Hepatocyte (in vitro differentiated cells): ENCODE data around the gene RHOT1.

Experiments used
- EZH2 ChIP-seq: fragments of 200-600 bp; sonication (generic); IDR thresholded peaks from 2 replicates; pipeline ENCODE4 v1.6.1; 2016; ENCODE audit warnings: antibody characterized with exemption, mild to moderate bottlenecking, borderline replicate concordance
- EZH2phosphoT487 ChIP-seq: fragments of 200-600 bp; sonication (generic); IDR thresholded peaks from one replicate; pipeline ENCODE4 v1.6.1; 2018; ENCODE audit warnings: antibody characterized with exemption, mild to moderate bottlenecking, low read depth, moderate library complexity; ENCODE audit not compliant: unreplicated experiment, severe bottlenecking
- TF ChIP-seq, protein P1 (sequence below): fragments of 200-600 bp; sonication (generic); IDR thresholded peaks from 2 replicates; pipeline ENCODE4 v1.5.1; 2016; ENCODE audit warnings: antibody characterized with exemption, mild to moderate bottlenecking; ENCODE audit not compliant: poor library complexity

DNA sequence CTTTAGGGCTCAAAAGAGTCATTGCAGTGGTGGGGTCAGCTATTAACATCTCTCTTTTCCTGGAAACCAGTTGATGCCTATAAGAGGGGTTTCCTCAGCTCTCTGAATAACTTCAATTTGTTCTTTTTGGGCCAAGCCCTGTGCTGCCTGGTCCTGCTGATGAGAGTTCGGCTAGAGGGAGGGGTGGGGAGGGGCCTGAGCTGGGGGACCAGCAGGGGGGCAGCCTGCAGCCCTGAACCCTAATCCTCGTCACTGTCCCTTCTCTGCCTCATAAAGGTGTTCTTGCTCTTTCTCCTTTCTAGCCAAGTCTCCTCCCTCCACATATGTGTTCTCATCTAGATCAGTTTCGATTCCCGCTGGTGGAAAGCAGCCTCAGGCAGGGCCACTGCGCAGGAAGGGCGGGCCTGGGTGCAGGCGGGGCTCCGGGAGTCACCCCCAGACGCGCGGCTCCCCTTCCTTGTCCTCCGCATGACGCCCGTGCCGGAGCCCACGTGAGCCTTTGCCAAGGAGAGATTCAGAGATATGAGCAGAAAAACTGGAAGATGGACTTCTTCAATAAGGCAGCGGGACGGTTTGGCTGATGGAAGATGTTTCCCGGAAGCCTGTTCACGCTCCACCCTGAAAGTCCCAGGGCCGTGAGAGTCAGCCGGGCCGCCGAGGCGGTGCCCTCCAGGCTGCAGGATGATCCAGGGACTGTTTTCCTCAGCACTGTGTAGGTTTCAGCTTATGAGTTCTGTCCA is 15.0 kb upstream of the RHOT1 start:
- TF ChIP-seq, protein P1, sequence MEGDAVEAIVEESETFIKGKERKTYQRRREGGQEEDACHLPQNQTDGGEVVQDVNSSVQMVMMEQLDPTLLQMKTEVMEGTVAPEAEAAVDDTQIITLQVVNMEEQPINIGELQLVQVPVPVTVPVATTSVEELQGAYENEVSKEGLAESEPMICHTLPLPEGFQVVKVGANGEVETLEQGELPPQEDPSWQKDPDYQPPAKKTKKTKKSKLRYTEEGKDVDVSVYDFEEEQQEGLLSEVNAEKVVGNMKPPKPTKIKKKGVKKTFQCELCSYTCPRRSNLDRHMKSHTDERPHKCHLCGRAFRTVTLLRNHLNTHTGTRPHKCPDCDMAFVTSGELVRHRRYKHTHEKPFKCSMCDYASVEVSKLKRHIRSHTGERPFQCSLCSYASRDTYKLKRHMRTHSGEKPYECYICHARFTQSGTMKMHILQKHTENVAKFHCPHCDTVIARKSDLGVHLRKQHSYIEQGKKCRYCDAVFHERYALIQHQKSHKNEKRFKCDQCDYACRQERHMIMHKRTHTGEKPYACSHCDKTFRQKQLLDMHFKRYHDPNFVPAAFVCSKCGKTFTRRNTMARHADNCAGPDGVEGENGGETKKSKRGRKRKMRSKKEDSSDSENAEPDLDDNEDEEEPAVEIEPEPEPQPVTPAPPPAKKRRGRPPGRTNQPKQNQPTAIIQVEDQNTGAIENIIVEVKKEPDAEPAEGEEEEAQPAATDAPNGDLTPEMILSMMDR: no peak
- TF ChIP-seq EZH2 (no peak), EZH2phosphoT487 (no peak)
